ENCODE measurements around the gene PTCD2.
"Not testable (repeated sequence)": the region's sequence is repeated elsewhere in the genome, so short reads cannot be mapped to it uniquely, and the experiment has no call there.

PTCD2 gene

DNA sequence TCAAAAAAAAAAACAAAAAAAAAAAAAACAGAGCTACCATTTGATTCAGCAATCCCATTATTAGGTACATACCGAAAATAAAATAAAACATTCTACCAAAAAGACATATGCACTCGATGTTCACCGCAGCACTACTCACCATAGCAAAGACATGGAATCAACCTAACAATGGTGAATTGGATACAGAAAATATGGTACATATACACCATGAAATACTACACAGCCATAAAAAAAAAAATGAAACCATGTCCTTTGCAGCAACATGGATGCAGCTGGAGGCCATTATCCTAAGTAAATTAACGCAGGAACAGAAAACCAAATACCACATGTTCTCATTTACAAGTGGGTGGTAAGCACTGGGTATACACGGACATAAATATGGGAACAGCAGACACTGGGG lies 21.5 kb upstream of the PTCD2 start:
- no peak for DNase-seq

DNA sequence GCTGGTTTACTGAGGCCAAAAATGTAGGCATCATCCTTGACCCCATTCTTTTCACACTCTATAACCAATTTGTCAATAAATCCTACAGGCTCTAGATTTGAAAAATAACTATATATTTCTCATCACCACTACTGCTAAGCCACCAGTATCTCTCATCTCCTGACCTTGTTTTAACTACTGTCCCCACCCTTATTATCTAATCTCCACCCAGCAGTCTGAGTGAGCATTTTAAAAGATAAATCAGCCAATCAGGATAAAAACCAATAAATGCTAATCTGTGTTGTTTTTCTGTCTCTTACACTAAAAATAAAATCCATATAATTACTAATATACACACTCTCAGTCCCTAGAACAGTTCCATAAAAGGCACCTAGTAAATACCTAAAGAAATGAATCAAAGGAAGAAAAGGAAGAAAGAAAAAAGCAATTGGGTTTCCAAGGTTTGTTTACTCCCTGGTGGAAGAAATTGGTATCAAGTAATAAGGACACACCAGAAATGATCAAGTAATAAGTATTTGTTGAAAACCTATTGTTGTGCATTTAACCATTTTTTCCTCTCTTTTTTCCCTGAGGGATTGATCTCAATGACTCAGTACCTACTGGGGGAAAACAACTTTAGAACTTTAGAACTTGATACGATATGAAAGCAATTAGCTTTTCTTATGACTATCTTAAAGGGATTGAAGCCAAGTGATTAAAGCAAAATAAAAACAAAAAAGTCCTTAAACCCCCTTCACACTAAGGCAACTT lies 19.4 kb upstream of the PTCD2 start:
- no peak for DNase-seq

- DNase-seq: no peak
These were observed 18.6 kb upstream of the PTCD2 start for GRCh38 chr5:72301557-72301956.

GRCh38 chr5:72302171-72302570 lies 18.0 kb upstream of the PTCD2 start:
- DNase-seq: no peak

- DNase-seq: no peak
These were observed 14.7 kb upstream of the PTCD2 start for GRCh38 chr5:72305194-72306142.

DNA sequence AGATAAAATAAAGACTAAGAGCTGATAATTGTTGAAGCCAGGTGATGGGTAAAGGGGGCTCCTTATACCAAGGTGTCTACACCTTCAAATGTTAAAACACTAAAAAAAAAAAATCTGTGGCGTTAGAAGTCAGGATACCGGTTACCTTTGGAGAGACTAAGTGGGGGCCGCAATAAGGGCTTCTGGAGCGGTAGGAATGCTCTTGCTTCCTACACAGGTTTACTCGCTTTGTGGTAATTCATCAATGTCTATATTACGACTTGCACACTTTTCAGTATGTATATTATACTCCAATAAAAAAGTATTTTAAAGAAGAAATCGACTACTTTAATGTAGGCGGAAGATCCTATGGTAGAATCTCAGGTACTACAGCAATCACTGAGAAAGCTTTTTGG lies 12.6 kb upstream of the PTCD2 start:
- no peak for DNase-seq

GRCh38 chr5:72307968-72308852 lies 12.0 kb upstream of the PTCD2 start:
- peak; percentile 86 to 93 (median 90) for DNase-seq

- DNase-seq: no peak
These were observed 11.4 kb upstream of the PTCD2 start for GRCh38 chr5:72308853-72309191.

- no peak for DNase-seq
These were observed 7.0 kb upstream of the PTCD2 start for GRCh38 chr5:72313141-72313540.

- DNase-seq: no peak
These were observed 5.5 kb upstream of the PTCD2 start for GRCh38 chr5:72314571-72315172.

DNA sequence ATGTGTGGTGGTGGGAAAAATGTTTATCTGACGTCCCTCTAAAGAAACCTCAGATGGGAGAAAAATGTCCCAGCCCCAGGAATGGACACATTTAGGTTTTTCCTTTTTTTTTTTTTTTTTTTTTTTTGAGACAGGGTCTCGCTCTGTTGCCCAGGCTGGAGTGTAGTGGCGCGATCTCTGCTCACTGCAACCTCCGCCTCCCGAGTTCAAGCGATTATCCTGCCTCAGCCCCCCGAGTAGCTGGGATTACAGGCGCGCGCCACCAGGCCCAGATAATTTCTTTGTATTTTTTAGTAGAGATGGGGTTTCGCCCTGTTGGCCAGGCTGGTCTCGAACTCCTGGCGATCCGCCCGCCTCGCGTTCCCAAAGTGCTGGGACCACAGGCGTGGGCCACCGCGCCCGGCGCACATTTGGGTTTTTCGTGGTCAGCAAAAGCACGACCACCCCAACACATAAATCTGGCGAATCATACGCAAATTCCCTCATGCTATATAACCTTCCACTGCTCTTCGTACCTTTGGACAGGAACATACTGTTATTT lies 668 bp upstream of the PTCD2 start:
- not testable (repeated sequence) for DNase-seq

DNA sequence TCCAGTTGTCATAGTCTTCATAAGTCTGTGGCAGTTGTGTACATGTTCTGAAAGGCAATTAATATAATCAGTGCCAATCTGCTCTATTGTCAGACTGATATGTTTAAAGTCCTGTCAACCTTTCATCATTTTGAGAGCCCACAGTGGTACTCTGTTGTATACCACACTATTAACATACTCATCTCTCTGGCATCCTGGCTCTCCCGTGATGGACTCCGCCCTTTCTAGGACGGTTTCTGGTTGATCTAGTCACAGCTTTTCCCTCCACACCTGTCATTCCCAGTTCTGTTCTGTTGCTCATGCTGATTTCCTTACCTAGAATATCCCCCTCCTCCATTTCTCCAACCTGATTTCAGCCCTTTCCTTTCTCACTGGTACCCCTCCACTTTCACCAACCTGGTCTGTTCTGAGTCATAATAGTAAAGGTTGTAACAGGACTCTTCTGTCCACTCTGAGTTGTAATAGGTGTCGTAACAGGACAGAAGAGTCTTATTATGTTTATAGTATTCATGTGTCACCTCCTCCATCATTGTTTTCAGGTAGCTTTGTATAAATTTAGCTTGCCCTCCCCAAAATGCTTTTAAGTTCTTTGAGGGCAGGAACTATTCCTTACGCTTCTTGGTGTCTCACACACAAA lies 4.1 kb downstream of the PTCD2 start:
- no peak for DNase-seq

DNA sequence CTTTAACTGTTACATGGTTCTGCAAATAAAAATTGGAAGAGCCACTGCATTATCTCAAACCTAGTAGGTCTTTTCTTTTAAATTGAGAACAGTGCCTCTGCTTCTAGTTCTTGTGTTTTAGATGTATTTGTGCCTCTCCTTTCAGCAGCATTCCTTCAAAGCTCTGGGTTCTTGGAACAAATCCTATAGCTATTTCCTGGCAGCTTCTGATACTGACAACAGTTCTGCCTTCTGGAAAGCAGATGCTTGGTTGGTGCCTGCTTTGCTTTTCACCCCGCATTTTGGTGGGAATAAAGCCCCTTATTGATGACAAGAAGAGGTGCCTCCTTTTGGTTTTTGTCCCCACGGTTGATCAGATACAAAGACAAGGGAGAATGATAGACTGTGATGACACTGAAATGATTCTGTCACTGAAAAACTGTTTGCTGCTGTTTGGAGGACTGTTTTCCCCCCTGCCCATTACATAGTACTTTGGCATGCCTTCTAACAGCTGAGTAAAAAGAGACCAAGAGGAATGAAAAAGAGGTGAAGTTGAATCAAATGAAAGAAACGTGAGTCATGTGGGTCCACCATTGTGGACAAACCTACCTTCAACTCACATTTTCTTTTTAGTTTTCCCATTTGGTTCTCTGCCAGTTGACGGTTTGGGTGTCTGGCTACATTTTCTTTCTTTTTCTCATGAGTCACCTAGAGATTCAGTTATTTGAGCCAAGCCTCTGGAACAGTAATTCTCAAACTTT lies 5.6 kb downstream of the PTCD2 start:
- DNase-seq: no peak

DNA sequence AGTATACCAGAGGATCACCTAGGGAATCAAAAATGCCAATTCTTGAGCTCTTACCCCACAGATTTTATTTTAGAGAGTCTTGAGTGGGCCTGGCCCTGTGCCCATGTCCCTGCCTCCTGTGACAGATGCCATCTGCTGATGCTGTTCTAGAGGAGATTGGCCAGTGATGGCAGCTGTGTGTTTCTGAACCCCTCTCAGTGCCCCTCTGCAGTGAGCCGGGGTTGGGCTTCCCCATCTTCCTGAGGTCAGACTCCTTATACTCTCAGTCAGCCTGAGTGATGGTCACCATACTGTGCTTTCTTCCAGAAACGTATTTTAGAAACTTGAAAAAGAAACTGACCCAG lies 6.1 kb downstream of the PTCD2 start:
- DNase-seq: no peak

DNA sequence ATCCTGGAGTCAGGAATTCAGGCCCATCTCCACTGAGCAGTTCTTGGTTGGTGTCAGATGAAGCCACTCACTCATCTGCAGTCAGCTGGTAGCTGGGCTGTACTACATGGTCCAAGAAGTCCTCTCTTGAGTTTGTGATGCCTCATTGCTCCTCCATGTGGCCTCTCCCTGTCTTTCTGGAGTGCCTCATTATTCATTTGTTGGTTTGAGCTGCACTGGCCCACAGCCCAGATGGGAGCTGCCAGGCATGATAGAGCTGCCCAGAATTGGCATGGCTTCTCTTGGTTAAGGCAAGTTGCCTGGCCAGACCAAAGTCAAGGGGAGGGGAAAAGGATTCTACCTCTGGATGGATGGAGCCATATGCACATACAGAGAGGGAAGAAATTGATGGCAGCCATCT lies 8.0 kb downstream of the PTCD2 start:
- DNase-seq: no peak

GRCh38 chr5:72330712-72331111 lies 10.5 kb downstream of the PTCD2 start:
- no peak for DNase-seq

GRCh38 chr5:72337159-72337558 lies 17.0 kb downstream of the PTCD2 start:
- no peak for DNase-seq

- DNase-seq: no peak
These were observed 18.6 kb downstream of the PTCD2 start for GRCh38 chr5:72338689-72339209.

DNA sequence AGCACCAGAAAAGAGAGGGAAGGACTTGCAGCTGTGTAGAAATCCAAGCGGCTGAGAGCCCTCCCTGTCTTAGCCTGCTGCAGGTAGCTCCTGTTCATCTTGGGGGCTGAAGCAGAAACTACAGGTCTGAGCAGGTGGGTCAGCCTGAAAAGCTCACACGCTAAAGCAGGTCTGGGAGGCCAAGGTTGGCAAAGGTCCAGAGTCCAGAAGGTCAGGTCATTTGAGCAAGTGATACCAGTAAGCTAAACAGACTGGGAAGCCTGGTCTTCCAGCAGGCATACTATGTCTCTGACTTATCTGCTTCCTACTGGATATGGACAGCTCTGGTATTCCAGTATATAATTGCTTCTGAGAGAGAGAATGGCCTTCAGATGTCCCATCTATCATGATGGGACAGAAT lies 26.2 kb downstream of the PTCD2 start:
- no peak for DNase-seq

DNA sequence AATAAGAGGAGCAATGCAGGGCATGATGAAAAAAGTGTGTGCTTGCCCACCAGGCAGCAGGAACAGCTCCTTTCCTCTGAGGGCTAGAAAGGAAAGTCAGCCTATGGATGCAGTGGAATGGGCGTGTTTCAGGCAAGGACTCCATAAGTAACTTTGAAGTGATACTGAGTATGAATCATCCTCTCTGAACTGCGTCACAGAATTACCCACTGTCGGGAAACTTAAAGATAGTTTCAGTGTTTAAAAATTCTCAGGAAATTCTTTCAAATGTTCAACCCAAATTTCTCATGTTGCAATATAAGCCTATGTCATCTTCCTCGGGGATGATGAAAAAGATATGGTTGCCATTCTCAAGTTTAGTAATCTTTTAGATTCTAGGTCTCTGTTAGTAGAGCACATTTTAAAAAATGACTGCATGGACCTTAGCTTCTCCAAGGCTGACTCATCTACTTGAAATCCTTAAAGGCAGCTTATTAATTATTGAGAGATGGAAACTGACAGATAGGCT lies 27.7 kb downstream of the PTCD2 start:
- no peak for DNase-seq

- no peak for DNase-seq
These were observed 31.2 kb downstream of the PTCD2 start for GRCh38 chr5:72351376-72351775.
